ENCODE measurements around the gene RNF103.

DNA sequence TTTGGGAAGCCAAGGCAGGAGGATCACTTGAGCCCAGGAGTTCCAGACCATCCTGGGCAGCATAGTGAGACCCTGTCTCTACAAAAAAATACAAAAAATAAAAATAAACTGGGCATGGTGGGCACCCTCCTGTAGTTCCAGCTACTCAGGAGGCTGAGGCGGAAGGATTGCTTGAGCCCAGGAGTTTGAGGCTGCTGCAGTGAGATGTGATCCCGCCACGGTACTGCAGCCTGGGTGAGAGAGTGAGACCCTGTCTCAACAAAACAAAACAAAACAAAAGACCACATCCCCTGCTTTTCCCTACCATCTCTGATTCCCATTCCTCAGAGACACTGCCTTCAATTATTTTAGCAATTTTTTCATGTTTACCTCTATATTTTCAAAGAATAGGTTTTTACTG, 3.9 kb upstream of the RNF103 start:
- TF ChIP-seq MYC (IDR thresholded peaks at IDR 0.05; ENCODE audit: low read depth, low read length) (no peak), POLR2AphosphoS5 (IDR thresholded peaks at IDR 0.05; ENCODE audit: insufficient read depth, low read depth, low read length) (no peak), JUN (IDR thresholded peaks at IDR 0.05; ENCODE audit: borderline replicate concordance, insufficient read depth, insufficient read length, low read depth) (no peak), EZH2 (IDR thresholded peaks at IDR 0.05; ENCODE audit: borderline replicate concordance, low read depth, low read length, severe bottlenecking) (no peak), POLR2A (IDR thresholded peaks at IDR 0.05; ENCODE audit: low read depth, low read length) (no peak), FOS (IDR thresholded peaks at IDR 0.05; ENCODE audit: borderline replicate concordance, insufficient read depth, low read length) (no peak)
- TF ChIP-seq, protein P1, sequence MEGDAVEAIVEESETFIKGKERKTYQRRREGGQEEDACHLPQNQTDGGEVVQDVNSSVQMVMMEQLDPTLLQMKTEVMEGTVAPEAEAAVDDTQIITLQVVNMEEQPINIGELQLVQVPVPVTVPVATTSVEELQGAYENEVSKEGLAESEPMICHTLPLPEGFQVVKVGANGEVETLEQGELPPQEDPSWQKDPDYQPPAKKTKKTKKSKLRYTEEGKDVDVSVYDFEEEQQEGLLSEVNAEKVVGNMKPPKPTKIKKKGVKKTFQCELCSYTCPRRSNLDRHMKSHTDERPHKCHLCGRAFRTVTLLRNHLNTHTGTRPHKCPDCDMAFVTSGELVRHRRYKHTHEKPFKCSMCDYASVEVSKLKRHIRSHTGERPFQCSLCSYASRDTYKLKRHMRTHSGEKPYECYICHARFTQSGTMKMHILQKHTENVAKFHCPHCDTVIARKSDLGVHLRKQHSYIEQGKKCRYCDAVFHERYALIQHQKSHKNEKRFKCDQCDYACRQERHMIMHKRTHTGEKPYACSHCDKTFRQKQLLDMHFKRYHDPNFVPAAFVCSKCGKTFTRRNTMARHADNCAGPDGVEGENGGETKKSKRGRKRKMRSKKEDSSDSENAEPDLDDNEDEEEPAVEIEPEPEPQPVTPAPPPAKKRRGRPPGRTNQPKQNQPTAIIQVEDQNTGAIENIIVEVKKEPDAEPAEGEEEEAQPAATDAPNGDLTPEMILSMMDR (IDR thresholded peaks at IDR 0.05; ENCODE audit: extremely low read depth in 1 of 2, insufficient read depth in 1 of 2, low read depth in 1 of 2, low read length in 2 of 2): no peak
- TF ChIP-seq, protein P2, sequence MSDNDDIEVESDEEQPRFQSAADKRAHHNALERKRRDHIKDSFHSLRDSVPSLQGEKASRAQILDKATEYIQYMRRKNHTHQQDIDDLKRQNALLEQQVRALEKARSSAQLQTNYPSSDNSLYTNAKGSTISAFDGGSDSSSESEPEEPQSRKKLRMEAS (IDR thresholded peaks at IDR 0.05; ENCODE audit: insufficient read depth, insufficient read length): no peak

Measured in endothelial cell of umbilical vein (primary cell).